Measurements from ENCODE around the gene KDM6A.
"Not testable (repeated sequence)": the region's sequence is repeated elsewhere in the genome, so short reads cannot be mapped to it uniquely, and the experiment has no call there.

Gene KDM6A

DNA sequence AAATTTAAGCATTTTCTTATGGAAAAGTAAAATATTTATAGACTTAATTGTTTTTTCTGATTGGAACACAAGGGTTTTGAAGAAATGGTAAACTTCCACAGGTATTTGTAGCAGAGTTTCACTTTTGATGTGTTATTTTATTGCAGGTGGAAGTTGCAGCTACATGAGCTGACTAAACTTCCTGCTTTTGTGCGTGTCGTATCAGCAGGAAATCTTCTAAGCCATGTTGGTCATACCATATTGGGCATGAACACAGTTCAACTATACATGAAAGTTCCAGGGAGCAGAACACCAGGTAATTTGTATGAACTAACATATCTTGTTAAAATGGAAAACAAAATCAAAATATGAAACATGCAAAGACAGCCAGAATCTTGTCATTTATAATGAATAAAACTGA is 210.3 kb downstream of the KDM6A start:
- no peak for DNase-seq (ENCODE audit: low spot score)

DNA sequence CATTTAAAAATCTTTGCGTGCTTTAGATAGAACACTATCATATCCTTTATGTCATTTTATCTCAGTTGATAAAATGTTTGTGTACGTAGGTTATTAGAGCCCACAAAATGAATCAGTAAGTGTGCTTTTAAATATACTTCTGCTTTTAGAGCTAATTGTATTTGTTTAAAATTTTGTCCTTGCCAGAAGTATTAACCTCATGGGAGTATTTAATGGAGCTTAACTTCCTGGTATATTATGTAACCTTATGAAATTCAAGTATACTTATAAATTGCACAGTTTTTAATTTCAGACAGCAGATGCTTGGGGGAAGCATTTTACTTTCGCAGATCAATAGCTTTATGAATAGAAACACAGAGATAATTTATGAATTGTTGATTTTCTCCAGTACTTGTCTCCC is 237.5 kb downstream of the KDM6A start:
- DNase-seq (ENCODE audit: low spot score), result no peak

DNA sequence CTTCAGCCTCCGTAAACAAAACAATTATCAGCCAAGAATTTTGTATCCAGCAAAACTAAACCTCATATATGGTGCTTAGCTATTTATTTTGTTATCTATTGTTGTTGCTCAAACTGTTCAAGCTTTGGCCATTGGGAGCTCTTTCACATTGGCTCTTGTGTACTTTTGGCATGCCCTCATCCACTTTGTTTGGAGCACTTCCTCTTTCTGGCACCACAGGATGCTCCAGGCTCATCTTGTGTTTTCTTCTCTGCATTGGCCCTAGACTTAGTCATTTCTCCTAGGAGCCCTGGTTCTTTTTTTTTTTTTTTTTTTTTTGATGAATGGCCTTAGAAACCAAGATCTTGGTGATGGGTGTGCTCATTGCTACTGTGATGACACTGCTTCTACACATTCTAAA is 253.2 kb downstream of the KDM6A start:
- no peak for DNase-seq (ENCODE audit: low spot score)

DNA sequence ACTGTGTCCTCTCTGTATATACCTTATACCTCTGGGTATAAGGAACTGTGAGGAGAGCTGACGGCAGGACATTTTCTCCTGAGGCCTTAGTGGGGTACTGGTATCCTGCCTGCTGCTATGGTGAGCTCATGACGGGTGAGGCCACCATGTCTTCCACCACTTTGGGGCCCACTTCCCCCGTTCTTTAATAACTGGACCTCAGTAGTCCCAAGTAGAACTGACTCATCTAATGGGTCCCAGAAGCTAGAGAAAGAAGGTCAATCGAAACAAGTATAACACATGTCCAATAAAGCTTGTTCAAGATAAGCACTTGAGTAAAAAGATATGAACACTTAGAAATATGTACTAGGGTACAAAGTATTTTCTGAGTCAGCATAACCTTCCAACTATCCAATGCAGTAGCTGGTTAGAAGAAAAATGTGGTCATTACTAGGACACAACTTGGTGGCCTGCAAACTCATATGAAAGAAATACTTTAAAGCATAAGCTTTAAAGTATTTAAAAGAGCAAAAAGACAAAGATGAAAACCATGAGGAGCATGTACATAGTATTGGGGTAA is 256.0 kb downstream of the KDM6A start:
- no peak for DNase-seq (ENCODE audit: low spot score)

DNA sequence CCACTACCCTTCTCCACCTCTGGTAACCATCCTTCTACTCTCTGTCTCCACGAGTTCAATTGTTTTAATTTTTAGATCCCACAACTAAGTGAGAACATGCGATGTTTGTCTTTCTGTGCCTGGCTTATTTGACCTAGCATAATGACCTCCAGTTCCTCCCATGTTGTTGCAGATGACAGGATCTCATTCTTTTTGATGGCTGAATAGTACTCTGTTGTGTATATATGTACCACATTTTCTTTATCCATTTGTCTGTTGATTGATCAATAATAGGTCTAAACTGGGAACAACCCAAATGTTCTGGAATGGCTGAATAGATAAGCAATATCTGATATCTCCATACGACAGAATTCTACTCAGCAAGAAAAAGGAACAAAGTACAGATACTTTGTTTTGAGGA is 260.5 kb downstream of the KDM6A start:
- no peak for DNase-seq (ENCODE audit: low spot score)

DNA sequence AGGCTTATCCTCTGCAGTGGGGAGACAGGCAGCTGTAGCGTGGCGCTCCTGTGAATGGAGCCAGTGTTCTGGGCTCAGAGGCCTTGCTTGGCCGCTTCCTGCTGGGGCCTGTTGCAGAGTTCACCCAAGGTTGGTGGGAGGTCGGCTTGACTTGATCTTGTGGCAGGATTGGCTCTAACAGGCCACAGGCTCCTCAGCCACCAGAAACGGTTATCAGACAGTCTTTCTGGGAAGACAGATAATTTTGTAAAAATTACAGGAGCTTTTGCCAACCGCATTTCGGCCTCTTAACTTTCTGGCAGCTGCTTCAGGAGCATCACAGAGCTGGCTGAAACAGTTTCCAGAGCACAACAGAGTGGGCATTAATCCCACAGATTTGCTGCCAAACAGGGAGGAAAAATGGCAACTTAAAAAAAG is 261.3 kb downstream of the KDM6A start:
- no peak for DNase-seq (ENCODE audit: low spot score)

DNA sequence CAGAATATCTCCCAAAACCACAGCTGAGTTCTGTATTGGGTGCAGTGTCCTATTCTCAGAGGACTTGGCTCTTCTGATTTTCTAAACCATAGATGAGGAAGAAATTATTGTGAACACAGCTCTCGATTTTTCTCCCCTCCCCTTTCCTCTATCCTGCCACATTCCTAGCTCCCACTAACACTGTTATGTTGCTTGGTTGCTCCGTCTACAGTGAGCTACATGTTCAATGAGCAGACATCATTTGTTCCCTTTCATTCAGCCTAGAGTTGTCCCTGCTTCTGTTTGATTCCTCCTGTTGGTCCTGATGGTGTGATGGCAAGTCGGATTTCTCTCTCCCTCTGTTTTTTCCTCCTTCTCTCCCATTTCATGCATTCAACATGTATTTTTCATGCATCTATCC is 261.8 kb downstream of the KDM6A start:
- DNase-seq (ENCODE audit: low spot score), result no peak

DNA sequence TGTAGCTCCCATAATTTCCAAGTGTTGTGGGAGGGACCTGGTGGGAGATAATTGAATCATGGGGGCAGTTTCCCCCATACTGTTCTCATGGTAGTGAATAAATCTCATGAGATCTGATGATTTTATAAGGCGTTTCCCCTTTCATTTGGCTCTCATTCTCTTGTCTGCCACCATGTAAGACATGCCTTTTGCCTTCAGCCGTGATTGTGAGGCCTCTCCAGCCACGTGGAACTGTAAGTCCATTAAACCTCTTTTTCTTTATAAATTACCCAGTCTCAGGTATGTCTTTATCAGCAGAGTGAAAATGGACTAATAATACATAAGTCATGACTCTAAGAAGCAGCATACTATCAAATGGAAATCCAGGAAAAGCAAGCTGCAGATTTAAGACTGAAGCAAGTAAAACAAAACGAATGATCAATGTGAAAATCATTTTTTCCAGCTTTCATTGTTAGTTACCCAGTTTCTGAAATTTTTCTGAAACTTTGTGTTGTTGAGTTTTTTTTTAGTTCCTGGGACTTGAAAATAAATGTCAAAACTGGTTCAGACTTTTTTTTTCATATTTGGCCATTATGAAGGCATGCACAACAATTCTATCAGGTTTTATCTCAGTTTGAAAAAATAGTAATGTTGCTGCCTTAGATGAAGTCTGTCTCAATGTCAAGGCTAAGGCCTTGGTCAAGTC is 262.5 kb downstream of the KDM6A start:
- DNase-seq (ENCODE audit: low spot score), result not testable (repeated sequence)

DNA sequence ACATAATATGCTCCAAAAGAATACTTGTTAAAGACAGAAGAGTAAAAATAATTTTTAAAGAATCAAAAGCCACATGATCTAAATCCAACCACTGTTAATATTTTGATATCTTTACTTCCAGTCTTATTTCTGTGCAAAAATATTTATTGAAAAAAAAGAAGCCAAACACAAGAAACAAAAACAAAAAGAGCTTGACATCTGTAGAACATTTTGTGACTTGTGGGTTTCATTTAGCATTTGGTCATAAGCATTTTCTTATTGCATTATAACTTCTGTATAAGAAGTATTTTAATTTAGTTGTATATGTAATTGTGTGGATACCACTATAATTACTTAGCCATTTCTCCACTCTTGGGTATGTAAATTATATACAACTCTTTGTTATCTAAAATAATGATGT is 264.5 kb downstream of the KDM6A start:
- DNase-seq (ENCODE audit: low spot score), result no peak

DNA sequence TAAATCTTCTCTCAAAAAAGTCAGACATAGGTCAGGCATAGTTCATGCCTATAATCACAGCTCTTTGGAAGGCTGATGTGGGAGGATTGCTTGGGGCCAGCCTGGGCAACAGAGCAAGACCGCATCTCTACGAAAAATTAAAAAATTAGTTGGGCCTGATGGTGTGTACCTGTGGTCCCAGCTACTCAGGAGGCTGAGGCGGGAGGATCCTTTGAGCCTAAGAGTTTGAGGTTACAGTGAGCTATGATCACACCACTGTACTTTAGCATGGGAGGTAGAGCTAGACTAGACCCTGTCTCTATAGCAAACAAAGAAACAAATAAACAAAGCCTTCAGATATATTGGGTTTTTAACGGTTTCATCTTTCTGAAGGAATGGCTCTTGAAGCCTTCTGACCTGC is 265.5 kb downstream of the KDM6A start:
- no peak for DNase-seq (ENCODE audit: low spot score)

DNA sequence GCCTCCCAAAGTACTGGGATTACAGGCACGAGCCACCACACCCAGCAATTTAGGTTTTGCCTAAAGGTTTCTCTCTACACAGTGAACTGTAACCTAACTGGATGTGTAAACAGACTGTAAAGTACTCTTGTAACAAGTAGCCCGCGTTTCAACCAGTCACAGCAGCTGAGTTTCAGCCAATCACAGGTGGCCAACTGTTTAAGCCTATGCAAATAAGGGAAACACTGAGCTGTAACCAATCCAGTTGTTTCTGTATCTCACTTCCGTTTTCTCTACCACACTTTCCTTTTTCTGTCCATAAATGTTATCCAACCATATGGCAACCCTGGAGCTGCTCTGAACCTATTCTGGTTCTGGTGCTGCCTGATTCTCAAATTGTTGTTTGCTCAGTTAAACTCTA is 267.8 kb downstream of the KDM6A start:
- DNase-seq (ENCODE audit: low spot score), result no peak

DNA sequence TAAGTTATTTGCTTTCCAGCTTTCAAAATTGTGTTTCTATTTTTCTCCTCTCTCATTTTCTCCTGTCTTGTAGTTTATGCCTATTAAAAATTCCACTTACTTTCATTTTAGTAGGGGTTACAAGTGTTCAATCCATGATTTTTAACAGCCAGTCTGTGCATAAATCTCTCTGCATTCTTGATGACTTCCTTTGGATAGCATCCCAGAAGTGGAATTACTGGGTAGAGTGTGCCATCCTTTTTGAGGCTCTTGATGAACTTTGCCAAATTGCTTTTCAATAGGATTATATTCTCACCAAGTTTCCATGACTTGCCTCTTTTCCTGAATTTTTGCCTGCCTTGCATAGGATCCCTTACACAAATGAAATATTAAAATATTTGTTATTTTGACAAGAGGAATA is 269.2 kb downstream of the KDM6A start:
- DNase-seq (ENCODE audit: low spot score), result no peak

DNA sequence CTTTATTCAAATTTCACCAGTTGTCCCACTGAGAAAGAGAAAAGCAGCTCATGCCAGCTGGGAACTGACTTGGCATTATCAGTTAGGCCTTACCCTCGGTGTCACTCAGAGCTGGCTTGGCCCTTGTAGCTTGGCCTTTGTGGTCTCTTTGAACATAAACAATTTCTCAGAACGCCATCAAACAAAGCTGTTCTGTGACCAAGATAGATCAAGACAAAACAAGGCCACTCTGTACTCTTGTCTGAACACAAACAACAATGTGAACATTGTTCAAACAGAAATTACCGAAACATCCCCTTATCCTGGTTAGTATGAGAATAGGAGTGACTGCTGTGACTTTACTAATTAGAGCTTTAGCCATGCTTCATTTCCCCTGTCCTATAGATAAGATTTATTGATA is 270.5 kb downstream of the KDM6A start:
- DNase-seq (ENCODE audit: low spot score), result no peak

DNA sequence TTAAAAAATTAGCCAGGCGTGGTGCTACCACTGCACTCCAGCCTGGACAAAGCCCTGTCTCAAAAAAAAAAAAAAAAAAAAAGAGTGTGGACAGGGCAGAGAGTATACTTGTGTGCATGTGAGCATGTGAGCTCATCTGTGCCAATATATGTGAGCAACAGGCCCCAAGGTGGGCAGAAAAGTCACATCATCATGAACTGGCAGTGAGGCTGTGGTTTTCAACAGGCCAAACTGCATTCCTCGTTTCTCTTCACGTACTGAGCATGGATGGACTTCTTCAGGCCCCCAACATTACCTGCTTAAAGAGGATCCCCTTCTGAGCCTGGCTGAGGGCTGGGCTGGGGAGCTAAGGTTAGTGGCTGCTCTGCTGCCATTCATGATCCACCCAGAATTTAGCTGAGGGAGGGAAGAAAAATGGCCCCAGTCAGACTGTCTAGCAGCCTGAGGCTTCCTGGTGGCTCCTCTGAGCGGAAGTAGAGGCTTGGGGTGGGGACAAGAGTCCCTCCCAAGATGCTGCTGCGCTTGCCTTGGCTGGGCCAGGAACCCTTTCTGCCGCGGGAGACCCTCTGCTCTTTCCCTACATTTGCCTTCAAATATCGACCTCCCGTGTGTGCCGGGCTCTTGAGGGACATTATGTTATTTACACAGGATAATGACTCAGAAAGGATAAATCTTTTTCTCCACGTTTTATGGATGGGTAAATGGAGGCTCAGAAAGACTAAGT is 272.7 kb downstream of the KDM6A start:
- no peak for DNase-seq (ENCODE audit: low spot score)

DNA sequence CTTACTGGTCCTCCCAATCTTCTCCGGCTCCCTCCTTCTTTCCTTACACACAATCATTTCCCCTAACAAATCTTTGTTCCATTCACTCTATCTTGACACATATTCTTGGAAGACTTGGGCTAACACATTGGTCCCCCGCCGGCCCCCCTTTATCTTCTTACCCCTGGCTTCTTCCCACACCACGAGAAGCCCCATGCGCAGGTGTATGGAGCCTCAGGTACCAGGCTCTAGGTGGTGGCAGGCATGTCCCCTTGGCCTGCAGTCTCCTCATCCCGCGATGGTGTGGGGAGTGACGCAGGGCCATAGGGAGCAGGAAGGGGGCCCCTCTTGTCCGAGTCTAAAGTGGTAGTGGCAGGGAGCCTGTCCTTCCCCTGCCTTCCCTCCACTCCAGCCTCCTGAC is 277.8 kb downstream of the KDM6A start:
- DNase-seq (ENCODE audit: low spot score), result no peak

DNA sequence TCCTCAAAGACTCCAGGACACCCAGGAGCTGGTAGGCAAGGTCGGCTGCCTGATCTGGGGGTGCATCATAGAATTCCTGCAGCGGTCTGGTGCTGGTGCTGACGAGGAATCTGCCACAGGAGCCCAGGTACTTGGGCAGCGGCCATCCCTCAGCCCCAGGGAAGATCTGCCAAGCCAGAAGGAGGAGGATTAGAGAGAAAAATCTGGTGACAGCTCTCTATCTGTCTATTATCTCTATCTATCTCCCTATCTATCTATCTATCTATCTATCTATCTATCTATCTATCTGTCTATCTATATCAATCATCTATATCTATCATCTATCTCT is 281.0 kb downstream of the KDM6A start:
- no peak for DNase-seq (ENCODE audit: low spot score)

DNA sequence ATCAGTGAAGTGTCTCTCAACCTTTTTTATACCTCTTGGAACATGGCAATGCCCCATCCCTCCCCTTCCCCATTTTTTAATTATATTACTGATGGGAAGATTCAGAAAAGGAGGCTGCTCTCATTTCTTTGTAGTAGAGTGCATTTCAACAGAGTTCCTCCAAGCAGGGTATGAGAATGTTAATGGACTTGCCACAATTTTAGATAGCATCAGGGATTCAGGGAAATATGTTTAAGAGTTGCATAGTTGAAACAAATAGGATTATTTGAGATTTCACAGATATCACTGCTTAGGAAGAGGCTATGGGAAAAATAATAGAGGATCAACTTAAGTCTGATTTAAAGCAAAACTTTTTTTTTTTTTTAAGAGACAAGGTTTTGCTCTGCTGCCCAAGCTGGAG is 281.5 kb downstream of the KDM6A start:
- no peak for DNase-seq (ENCODE audit: low spot score)

DNA sequence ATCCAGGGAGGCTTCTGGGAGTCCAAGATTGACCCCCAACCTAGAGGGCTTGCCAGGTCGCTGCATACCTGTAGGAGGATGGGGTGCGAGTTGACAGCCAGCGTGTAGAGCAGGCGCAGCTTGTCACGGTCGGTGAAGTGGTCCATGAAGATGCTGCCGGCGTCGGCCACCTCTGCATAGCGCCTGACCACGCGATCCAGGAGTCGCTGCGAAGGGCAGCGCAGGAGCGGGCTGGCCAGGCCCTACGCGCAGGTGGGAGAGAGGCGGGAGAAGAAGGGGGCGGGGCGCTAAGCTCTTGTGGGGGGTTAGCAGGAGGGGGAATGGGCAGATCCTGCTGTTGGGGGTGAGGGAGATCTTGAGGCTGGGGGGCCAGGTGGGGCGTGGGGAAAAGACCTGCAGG is 284.7 kb downstream of the KDM6A start:
- DNase-seq (ENCODE audit: low spot score), result no peak
